Mucosa of descending colon (tissue), 3 donors: ENCODE results near the gene ARHGEF16. TPM values are rescaled to one million over a fixed set of nuclear protein-coding genes. Genes with fewer than 3 reads are reported as not detected.

ENCODE experiments used
- ATAC-seq: fragments of 200-7000 bp; cut with Tn5 transposase; one replicate; pipeline ENCODE4 v1.9.1; 2020; ENCODE audit warnings: mild to moderate bottlenecking, moderate library complexity
- DNase-seq, 3 donors: peaks; one replicate each; pipeline ENCODE4 v3.0.0-alpha.2; 2020
- H3K36me3 ChIP-seq: fragments of 200-600 bp; one replicate; pipeline ENCODE4 v1.8.0; 2021; ENCODE audit warnings: low read depth, mild to moderate bottlenecking
- H3K4me1 ChIP-seq: fragments of 200-600 bp; one replicate; pipeline ENCODE4 v1.8.0; 2021; ENCODE audit warnings: low read depth, mild to moderate bottlenecking
- H3K4me3 ChIP-seq: fragments of 200-600 bp; one replicate; pipeline ENCODE4 v1.8.0; 2021; ENCODE audit warnings: mild to moderate bottlenecking
- H3K9me3 ChIP-seq: fragments of 200-600 bp; one replicate; pipeline ENCODE4 v1.8.0; 2021; ENCODE audit warnings: mild to moderate bottlenecking
- intact Hi-C, 2 donors: fragments of 100-400 bp; cut with DNase I in 1 of 2; cut with micrococcal nuclease in 1 of 2; formaldehyde crosslinking; loops; one replicate each; pipeline versions ENCODE4 v1.11.0 to v1.11.1; 2022; cut with DNase I, micrococcal nuclease
- total RNA-seq, 3 donors: library from RNA; stranded (reverse); fragmentation: NEBNext Ultra II Directional in 2 of 3; extraction: Animal tissue kit (Norgen Biotek cat#: 25700) in 2 of 3; gene quantifications; one replicate each; pipeline versions ENCODE4 v1.2.1 to v1.2.4, GENCODE V29; 2021 to 2023
- TF ChIP-seq, protein P1 (sequence below): fragments of 200-600 bp; IDR thresholded peaks from one replicate; pipeline ENCODE4 v1.8.0; 2022; ENCODE audit warnings: antibody characterized with exemption, mild to moderate bottlenecking
- donor health status: DM: no; HTN: no; CAD: no; lungs with moderate emphysema.
- donor health status: DM: no; HTN: no; CAD: no.
- donor health status: DM: no; HTN: yes; CAD: no.

ARHGEF16 gene
- total RNA-seq, 3 donors from 2014 or later: 51.2 to 101 (median 90.2) TPM

DNA sequence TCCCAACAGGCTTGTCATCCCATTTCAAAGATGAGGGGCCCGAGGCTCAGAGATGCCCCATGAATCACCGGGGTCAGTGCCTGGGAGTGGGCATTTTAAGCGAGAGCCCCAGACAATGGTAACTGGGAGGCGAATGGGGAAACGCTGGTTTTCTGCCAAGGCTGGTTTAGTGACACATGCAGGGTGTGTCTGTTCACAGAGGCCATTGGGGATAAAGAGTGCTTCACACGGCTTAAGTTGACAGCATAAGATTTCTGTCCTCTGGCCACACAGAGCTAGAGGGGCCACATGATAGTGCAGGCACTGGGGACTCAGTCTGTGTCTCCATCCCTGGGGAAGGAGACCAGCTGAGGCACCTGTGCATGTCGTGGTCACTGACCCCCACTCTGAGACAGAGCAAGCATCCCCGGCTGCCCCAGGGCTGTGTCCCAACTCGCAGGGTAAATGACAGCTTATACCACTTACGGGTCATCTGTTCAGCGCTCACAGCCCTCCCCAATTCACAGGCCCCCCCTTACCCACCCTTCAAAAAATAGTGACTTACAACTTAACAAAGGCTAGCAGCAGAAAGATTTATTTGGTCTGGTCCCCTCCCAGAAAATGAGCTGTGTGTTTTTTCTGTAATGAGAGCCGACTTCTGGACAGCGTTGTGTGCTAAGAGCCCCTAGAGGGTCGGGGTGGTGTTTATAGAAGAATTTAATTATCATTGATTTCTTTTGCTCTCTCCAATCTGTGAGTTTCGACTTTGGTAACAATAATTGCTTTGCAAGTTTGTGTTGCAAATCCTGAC is 34.9 kb upstream of the ARHGEF16 start:
- DNase-seq: peak in 2 of 3 donors; percentile 36 to 57
- ATAC-seq: peak; percentile 63
- Histone ChIP-seq H3K4me1 (peaks cover 16% of the 10 kb centered on the region), H3K9me3 (peaks cover 10% of the 10 kb centered on the region), H3K36me3 (no peaks in the 10 kb centered on the region), H3K4me3 (no peak overlapping the region)
- intact Hi-C loops: loop anchor here (10.0 kb wide), 2 partner anchors 405 to 1005 kb away; partner anchors contain the start of gene PEX10 (in 1 of the 2)
- TF ChIP-seq, protein P1, sequence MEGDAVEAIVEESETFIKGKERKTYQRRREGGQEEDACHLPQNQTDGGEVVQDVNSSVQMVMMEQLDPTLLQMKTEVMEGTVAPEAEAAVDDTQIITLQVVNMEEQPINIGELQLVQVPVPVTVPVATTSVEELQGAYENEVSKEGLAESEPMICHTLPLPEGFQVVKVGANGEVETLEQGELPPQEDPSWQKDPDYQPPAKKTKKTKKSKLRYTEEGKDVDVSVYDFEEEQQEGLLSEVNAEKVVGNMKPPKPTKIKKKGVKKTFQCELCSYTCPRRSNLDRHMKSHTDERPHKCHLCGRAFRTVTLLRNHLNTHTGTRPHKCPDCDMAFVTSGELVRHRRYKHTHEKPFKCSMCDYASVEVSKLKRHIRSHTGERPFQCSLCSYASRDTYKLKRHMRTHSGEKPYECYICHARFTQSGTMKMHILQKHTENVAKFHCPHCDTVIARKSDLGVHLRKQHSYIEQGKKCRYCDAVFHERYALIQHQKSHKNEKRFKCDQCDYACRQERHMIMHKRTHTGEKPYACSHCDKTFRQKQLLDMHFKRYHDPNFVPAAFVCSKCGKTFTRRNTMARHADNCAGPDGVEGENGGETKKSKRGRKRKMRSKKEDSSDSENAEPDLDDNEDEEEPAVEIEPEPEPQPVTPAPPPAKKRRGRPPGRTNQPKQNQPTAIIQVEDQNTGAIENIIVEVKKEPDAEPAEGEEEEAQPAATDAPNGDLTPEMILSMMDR: no peak

DNA sequence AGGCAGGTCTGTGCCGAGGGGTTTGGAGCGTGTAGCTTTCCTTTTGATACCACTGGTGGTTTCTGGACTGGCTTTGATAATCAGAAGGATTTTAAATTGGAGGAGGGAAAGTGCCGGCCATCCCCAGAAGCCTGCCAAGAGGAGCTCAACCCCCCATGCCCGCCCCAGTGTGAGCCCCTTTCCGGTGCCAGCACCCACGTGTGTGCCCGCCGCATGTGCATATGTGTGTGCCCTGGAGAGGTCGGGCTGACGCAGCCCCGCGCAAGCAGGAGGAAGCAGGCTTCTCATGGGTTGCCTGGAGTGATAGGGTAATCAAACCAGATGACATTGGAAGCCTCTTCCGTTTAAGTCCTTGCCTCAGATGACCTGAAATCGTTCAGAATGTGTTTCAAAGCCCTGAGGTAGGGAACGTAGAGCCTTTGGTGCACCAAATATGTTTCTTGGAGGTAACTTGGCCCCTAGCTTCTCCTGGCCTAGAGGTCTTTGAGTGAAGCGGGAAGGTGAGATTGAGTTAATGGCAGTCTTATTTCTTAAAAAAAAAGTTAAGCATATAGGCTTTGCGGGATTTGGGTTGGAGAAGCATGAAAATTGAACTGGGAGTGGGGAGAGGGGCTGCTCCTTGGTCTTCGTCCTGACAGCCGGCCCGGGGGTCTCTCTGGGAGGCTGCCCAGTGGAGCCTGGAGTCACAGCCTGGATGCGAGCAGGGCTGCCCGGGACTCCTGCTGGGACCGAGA is 34.1 kb upstream of the ARHGEF16 start:
- intact Hi-C loops: loop anchor here (10.0 kb wide), 2 partner anchors 406 to 1006 kb away; partner anchors contain the start of gene PEX10 (in 1 of the 2)
- H3K4me1 ChIP-seq: peaks cover 16% of the 10 kb centered on the region
- ATAC-seq: no peak

GRCh38 chr1:3422638-3423037 is 31.8 kb upstream of the ARHGEF16 start:
- no peaks in the 10 kb centered on the region for H3K36me3 ChIP-seq
- no peak for ATAC-seq
- H3K4me3 ChIP-seq: no peak overlapping the region
- H3K9me3 ChIP-seq: no peaks in the 10 kb centered on the region
- TF ChIP-seq, protein P1: no peak
- intact Hi-C loops: loop anchor here (10.0 kb wide), 2 partner anchors 408 to 1008 kb away; partner anchors contain the start of gene PEX10 (in 1 of the 2)
- H3K4me1 ChIP-seq: peaks cover 16% of the 10 kb centered on the region
- no peak for DNase-seq

More for the DNA sequence above, 34.1 kb upstream of the ARHGEF16 start:
- H3K4me3 ChIP-seq: no peak overlapping the region
- H3K9me3 ChIP-seq: peaks cover 10% of the 10 kb centered on the region
- H3K36me3 ChIP-seq: no peaks in the 10 kb centered on the region
- DNase-seq: no peak
- TF ChIP-seq, protein P1: no peak

- Histone ChIP-seq H3K9me3 (no peaks in the 10 kb centered on the region), H3K4me1 (peaks cover 16% of the 10 kb centered on the region), H3K4me3 (no peak overlapping the region), H3K36me3 (no peaks in the 10 kb centered on the region)
- peak; percentile 90 for ATAC-seq
- TF ChIP-seq, protein P1: no peak
- peak; percentile 83 to 87 (median 87) for DNase-seq
- intact Hi-C loops: loop anchor here (10.0 kb wide), 2 partner anchors 409 to 1009 kb away; partner anchors contain the start of gene PEX10 (in 1 of the 2)
Measured at GRCh38 chr1:3423245-3423829, 31.1 kb upstream of the ARHGEF16 start.

GRCh38 chr1:3423896-3424611 is 30.4 kb upstream of the ARHGEF16 start:
- H3K4me1 ChIP-seq: peaks cover 16% of the 10 kb centered on the region
- H3K36me3 ChIP-seq: no peaks in the 10 kb centered on the region
- TF ChIP-seq, protein P1: no peak
- H3K4me3 ChIP-seq: no peak overlapping the region
- no peaks in the 10 kb centered on the region for H3K9me3 ChIP-seq
- ATAC-seq: no peak
- intact Hi-C loops: loop anchor here (10.0 kb wide), 2 partner anchors 409 to 1009 kb away; partner anchors contain the start of gene PEX10 (in 1 of the 2)
- DNase-seq: no peak
